ENCODE results near the gene RAVER1. TPM values are rescaled to one million over a fixed set of nuclear protein-coding genes. Genes with fewer than 3 reads are reported as not detected.
"Not testable (repeated sequence)": the region's sequence is repeated elsewhere in the genome, so short reads cannot be mapped to it uniquely, and the experiment has no call there.

Gene RAVER1
- total RNA-seq, 4 donors from 2014 or later = 22.2 to 34.2 (median 24.3) TPM

DNA sequence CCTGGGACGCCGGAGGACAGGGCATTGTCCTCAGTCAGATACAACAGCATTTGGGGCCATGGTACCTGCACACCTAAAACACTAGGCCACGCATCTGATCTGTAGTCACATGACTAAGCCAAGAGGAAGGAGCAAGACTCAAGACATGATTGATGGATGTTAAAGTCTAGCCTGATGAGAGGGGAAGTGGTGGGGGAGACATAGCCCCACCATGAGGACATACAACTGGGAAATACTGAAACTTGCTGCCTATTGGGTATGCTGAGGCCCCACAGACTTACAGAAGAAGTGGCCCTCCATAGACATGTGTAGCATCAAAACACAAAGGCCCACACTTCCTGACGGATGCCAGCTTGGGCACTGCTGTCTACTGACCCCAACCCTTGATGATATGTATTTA is 47.9 kb downstream of the RAVER1 start:
- H3K4me3 ChIP-seq = no peak overlapping the region
- no peak for TF ChIP-seq EP300 (IDR thresholded peaks at IDR 0.05)
- TF ChIP-seq, protein P1, sequence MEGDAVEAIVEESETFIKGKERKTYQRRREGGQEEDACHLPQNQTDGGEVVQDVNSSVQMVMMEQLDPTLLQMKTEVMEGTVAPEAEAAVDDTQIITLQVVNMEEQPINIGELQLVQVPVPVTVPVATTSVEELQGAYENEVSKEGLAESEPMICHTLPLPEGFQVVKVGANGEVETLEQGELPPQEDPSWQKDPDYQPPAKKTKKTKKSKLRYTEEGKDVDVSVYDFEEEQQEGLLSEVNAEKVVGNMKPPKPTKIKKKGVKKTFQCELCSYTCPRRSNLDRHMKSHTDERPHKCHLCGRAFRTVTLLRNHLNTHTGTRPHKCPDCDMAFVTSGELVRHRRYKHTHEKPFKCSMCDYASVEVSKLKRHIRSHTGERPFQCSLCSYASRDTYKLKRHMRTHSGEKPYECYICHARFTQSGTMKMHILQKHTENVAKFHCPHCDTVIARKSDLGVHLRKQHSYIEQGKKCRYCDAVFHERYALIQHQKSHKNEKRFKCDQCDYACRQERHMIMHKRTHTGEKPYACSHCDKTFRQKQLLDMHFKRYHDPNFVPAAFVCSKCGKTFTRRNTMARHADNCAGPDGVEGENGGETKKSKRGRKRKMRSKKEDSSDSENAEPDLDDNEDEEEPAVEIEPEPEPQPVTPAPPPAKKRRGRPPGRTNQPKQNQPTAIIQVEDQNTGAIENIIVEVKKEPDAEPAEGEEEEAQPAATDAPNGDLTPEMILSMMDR (IDR thresholded peaks at IDR 0.05) = no peak
- TF ChIP-seq POLR2A (IDR thresholded peaks at IDR 0.05) = no peak
- H3K4me1 ChIP-seq = peaks cover 0 to 41% (median 32%) of the 10 kb centered on the region in 4 donors
- 80 to 87% methylated on average over 4 of the region's 4 CpGs for WGBS, 2 donors
- DNase-seq (ENCODE audit: low spot score in 2 of 2) = no peak
- peaks cover 0 to 38% of the 10 kb centered on the region in 2 donors for H3K27me3 ChIP-seq
- no peaks in the 10 kb centered on the region for H3K9me3 ChIP-seq
- no peak overlapping the region for H3K27ac ChIP-seq
- peaks cover 0 to 42% (median 4%) of the 10 kb centered on the region in 3 donors for H3K36me3 ChIP-seq

DNA sequence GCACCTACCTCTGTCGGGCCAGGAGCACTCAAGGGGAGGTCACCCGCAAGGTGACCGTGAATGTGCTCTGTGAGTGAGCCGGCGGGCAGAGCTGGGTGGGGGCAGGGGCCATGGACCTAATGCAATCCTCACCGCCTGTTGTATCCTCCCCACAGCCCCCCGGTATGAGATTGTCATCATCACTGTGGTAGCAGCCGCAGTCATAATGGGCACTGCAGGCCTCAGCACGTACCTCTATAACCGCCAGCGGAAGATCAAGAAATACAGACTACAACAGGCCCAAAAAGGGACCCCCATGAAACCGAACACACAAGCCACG is 48.4 kb downstream of the RAVER1 start:
- WGBS, 2 donors = 89 to 93% methylated on average over 12 to 13 of the region's 13 CpGs
- H3K27ac ChIP-seq = no peak overlapping the region
- TF ChIP-seq POLR2A (IDR thresholded peaks at IDR 0.05) (no peak), EP300 (IDR thresholded peaks at IDR 0.05) (no peak)
- TF ChIP-seq, protein P1 (IDR thresholded peaks at IDR 0.05) = no peak
- H3K4me3 ChIP-seq = no peak overlapping the region
- no peaks in the 10 kb centered on the region for H3K9me3 ChIP-seq
- DNase-seq (ENCODE audit: low spot score in 2 of 2) = no peak
- H3K27me3 ChIP-seq = peaks cover 0 to 33% of the 10 kb centered on the region in 2 donors
- peaks cover 0 to 44% (median 4%) of the 10 kb centered on the region in 3 donors for H3K36me3 ChIP-seq
- peaks cover 0 to 36% (median 27%) of the 10 kb centered on the region in 4 donors for H3K4me1 ChIP-seq

DNA sequence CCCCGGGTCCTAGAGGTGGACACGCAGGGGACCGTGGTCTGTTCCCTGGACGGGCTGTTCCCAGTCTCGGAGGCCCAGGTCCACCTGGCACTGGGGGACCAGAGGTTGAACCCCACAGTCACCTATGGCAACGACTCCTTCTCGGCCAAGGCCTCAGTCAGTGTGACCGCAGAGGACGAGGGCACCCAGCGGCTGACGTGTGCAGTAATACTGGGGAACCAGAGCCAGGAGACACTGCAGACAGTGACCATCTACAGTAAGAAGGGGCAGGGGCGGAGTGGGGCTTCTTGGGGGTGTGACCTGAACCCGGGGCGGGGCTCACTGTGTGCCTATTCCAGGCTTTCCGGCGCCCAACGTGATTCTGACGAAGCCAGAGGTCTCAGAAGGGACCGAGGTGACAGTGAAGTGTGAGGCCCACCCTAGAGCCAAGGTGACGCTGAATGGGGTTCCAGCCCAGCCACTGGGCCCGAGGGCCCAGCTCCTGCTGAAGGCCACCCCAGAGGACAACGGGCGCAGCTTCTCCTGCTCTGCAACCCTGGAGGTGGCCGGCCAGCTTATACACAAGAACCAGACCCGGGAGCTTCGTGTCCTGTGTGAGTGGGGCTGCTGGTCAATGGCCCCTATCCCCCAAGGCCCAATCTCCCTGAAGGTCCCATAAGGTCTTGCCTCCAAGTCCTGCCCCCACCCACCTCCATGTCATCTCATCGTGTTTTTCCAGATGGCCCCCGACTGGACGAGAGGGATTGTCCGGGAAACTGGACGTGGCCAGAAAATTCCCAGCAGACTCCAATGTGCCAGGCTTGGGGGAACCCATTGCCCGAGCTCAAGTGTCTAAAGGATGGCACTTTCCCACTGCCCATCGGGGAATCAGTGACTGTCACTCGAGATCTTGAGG is 49.0 kb downstream of the RAVER1 start:
- 87 to 88% methylated on average over 32 to 33 of the region's 34 CpGs for WGBS, 2 donors
- no peaks in the 10 kb centered on the region for H3K9me3 ChIP-seq
- peaks cover 0 to 27% of the 10 kb centered on the region in 2 donors for H3K27me3 ChIP-seq
- peaks cover 0 to 30% (median 22%) of the 10 kb centered on the region in 4 donors for H3K4me1 ChIP-seq
- TF ChIP-seq, protein P1 (IDR thresholded peaks at IDR 0.05) = no peak
- TF ChIP-seq EP300 (IDR thresholded peaks at IDR 0.05) (no peak), POLR2A (IDR thresholded peaks at IDR 0.05) (no peak)
- peaks cover 0 to 45% (median 4%) of the 10 kb centered on the region in 3 donors for H3K36me3 ChIP-seq
- no peak for DNase-seq (ENCODE audit: low spot score in 2 of 2)
- no peak overlapping the region for H3K4me3 ChIP-seq
- H3K27ac ChIP-seq = no peak overlapping the region

DNA sequence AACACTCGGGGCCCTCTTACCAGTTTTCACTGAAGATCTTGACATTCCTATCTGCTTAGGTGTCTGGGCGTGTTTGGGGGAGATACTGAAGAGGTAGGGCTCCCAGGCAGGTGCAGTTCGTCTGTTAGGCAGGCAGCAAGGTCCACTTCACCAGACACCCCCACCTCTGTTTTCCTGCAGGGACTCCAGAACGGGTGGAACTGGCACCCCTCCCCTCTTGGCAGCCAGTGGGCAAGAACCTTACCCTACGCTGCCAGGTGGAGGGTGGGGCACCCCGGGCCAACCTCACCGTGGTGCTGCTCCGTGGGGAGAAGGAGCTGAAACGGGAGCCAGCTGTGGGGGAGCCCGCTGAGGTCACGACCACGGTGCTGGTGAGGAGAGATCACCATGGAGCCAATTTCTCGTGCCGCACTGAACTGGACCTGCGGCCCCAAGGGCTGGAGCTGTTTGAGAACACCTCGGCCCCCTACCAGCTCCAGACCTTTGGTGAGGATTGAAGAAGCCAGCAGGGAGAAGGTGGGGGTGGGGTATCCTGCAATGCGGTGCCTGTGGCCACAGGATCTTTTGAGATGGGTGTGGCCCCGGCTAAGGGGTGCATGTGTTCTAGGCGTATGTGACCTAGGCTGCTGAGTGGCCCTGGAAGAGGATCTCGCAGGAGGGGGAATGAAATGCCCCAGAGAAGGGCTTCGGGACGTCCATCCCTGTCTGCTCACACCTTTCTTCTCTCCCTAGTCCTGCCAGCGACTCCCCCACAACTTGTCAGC is 49.8 kb downstream of the RAVER1 start:
- no peak for TF ChIP-seq POLR2A (IDR thresholded peaks at IDR 0.05)
- TF ChIP-seq EP300 (IDR thresholded peaks at IDR 0.05) = no peak
- TF ChIP-seq, protein P1 (IDR thresholded peaks at IDR 0.05) = no peak
- H3K27ac ChIP-seq = no peak overlapping the region
- H3K4me3 ChIP-seq = no peak overlapping the region
- peaks cover 0 to 54% (median 4%) of the 10 kb centered on the region in 3 donors for H3K36me3 ChIP-seq
- 74 to 79% methylated on average over 20 to 23 of the region's 23 CpGs for WGBS, 2 donors
- no peaks in the 10 kb centered on the region for H3K9me3 ChIP-seq
- H3K4me1 ChIP-seq = peaks cover 0 to 21% (median 14%) of the 10 kb centered on the region in 4 donors
- no peak for DNase-seq (ENCODE audit: low spot score in 2 of 2)
- H3K27me3 ChIP-seq = peaks cover 0 to 19% of the 10 kb centered on the region in 2 donors

DNA sequence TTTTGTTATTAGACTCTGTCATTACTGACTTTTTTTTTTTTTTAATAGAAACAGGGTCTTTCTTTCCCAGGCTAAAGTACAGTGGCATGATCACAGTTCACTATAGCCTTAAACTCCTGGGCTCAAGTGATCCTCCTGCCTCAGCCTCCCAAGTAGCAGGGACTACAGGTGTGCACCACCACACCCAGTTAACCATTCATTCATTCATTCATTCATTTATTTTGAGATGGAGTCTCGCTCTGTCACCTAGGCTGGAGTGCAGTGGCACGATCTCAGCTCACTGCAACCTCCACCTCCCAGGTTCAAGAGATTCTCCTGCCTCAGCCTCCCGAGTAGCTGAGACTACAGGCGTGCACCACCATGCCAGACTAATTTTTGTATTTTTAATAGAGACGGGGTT is 51.3 kb downstream of the RAVER1 start:
- WGBS, 2 donors = 91 to 98% methylated on average over 5 of the region's 5 CpGs
- H3K9me3 ChIP-seq; H3K27me3 ChIP-seq; H3K4me3 ChIP-seq; H3K4me1 ChIP-seq; DNase-seq (ENCODE audit: low spot score in 2 of 2); H3K27ac ChIP-seq: not testable (repeated sequence)
- peaks cover 0 to 66% (median 4%) of the 10 kb centered on the region in 3 donors for H3K36me3 ChIP-seq

Measured in tibial nerve (tissue), 4 donors.